EL (cell line): ENCODE results near the gene EFCAB11.
"Not testable (repeated sequence)": the region's sequence is repeated elsewhere in the genome, so short reads cannot be mapped to it uniquely, and the experiment has no call there.

Experiments used
- DNase-seq: peaks from one replicate; pipeline ENCODE4 v3.0.0-alpha.2; 2016

The EFCAB11 gene

DNA sequence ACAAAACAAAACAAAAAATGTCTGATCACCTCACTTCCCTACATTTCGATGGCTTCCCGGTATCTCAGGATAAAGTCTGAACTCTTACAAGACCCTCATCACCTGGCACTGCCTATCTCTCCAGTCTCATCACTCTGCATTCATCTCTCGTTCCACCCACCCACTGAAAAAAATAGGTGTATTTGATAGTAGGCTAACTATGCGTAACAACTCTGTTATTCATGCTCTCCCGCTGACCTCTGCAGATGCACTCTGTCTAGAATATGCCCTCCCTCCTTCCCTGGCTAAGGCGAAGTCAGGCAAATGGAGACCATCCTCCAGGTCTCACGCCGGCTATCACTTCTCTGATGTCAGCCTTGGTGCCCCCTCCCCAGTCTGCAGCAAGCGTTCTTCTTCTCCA, 44.9 kb downstream of the EFCAB11 start:
- no peak for DNase-seq

DNA sequence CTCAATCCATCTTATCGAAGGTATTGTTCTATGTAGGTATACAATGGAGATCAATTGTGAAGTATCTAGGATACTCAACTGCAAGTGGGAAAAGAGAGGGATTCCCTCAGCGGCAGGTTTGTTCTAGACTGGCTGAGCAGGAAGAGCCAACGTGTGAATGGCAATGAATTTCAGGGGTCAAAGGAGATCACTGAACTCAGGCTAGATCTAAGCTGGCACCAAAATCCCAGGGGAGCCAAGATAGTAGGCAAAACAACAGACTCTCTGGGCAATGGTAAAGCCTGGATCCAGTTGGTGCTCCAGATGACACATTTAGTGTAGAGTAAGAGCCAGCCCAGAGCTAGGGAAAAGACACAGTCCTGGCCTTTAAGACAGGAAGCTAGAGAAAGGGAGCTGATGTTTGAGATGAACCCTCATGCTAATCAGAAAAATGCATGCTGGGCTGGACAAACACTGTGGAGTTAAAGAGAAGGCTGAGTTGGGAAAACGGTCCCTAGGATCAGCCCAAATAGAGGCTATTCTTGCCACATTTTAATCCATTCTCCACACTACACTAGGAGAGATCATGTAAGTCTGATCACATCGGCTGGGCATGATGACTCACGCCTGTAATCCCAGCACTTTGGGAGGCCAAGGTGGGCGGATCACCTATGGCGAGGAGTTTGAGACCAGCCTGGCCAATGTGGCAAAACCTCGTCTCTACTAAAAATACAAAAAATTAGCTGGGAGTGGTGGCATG, 45.6 kb downstream of the EFCAB11 start:
- no peak for DNase-seq

DNA sequence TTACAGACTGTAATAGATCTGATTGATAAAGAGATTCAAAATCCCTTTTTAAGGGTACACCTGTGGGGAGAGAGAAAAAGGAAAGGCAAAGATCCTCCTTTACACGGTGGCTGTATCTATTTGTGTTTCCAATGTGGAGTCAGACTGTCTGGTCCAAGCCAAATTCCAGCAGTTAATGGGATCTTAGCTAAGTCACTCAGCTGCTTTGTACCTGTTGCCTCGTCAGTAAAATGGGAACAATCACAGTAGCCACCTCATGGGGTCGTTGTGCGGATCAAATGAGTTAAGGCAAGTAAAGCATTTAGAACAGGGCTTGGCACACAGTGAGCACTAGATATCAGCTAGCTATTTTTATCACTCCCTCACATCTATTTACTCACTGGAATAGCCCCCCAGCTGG, 46.9 kb downstream of the EFCAB11 start:
- no peak for DNase-seq

DNA sequence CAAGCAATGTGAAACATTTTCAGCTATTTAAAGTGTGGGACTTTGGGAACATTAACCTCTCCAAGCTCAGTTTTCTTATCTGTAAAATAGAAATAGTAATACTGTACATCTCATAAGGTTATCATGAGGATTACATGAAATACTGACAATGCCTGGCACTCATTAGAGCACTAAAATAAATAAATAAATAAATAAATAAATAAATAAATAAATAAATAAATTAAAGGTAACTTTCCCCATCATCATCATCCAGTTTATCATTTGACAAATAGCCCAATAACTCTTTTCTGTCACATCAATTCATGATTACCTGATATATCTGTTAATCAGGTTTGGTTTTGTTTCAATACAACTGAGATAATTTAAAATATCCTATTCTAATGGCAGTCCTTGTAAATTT, 48.5 kb downstream of the EFCAB11 start:
- DNase-seq, result no peak

DNA sequence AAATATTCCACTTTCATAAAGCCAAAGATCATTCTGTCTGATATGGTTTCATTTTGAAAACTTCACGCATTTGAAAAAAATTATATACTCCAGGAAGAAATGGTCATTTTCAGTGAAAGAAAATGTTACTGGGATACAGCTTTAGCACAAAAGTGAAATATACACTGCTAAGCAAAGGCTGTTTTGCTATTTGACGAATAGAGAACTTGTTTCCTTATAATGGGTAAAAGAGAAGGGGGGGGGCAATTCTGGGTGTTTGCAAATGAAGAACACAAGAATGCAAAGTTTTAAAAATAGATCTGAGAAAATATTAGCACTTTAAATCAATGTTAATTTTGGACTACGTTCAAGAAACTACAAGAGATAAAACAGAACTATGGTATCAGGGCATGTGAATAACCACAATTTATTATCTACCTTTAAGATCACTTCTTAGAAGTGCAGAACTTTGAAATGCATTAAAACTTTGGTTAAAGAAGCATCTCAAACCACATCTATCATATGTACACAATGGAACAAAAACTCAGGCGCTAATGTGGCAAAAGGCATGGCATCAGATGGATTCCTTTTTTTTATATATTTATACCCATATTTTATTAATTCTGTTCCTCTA, 51.1 kb downstream of the EFCAB11 start:
- no peak for DNase-seq

DNA sequence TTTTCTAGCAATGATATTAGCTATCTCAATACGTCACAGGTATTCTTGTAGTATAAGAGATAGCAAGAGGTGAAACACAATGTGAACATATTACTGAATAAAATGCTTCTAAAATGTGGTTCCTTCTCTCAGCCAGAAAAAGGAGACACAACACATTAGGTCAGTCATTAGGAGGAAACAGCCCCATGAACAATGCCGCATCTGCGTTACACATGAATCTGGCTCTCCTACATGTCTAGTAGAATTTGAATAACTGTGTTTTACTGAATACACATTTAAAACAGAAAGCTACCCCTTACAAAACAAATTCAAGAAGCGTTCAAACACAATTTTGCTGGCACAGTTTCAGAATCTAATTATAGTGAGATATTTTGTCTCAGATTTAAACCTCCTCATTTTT, 51.6 kb downstream of the EFCAB11 start:
- DNase-seq, result no peak

DNA sequence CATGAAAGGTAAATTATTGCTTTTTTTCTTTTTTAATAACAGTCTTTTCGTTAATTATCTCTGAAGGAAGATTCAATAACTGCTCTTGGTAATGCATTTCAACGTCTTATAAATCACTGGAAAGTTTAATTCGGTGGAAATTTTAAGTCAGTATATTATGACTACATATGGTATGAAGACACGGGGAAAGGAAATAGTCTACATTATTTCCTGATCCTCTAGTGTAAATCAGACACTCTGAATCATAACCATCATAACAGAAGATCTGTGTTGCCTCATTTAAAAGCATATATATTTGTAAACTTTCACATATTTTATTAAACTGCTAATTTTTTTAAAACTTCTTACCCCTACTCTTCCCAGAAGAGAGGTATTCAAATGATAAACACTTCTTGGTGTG, 53.7 kb downstream of the EFCAB11 start:
- no peak for DNase-seq

DNA sequence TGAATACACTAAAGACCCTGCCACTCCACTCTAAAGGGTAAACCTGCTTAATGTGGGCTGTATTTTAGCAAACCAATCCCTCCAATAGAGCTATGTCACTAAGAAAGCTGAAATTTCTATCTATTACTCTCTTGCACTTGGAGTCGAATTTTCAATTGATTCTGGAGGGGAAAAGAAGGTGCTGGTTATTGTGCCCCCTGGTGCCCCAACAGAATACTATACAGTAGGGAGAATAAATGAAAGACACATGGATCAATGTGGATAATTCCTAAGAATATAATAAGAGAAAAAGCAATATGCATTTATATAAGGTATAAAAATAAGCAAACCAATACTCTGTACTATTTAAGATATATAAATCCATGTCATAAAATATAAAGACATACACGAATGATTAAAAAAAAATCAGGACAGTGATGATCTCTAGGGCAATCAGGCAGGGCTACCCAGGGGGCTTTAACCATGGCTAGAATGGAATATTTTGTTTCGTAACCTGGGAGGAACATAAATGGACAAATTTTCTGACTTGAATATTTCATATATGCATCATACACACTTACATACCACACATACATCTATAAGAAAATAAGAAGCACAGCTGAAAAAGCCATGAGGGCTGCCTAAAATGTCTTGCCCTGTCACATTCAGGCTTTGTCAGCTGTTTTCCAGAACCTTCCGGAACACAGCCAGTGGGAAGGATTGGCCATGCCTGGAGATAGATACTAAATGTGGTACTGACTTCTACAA, 54.4 kb downstream of the EFCAB11 start:
- DNase-seq, result peak; percentile 41

DNA sequence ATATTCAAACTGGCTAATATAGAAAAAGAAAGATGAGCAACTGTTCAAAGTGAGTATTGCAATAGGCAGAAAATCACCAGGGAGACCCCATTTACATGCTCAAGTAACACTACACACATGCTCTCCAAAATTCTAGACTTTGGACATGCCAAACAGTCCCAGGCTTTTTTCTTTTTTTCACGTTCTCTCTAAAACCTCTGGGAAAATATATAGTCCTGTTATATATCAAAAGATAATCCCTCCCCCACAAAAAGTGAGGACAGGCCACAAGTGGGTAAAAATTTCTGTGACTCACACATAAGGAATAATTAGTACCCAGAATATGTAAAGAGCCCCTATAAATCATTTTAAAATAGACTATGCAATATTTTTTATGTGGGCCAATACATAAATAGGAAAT, 55.2 kb downstream of the EFCAB11 start:
- no peak for DNase-seq

DNA sequence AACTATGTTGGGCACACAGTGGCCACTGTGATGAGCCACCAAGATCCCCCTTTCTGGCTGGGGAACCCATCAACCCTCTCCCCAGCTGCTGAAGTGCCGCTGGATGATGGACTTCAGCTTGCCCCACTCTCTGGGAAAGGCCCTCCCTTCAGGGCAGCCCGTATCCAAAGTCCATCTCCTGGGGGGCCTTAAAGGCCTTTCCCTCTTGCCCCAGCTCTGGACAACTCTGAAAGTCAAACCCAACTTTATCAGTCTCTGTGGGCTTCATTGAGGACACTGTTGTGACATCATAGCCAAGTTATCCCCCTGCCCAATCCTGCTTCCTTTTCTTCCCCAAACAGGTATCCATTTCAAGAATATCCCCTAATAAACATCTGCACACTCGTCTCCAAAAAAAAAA, 61.1 kb downstream of the EFCAB11 start:
- DNase-seq, result not testable (repeated sequence)

DNA sequence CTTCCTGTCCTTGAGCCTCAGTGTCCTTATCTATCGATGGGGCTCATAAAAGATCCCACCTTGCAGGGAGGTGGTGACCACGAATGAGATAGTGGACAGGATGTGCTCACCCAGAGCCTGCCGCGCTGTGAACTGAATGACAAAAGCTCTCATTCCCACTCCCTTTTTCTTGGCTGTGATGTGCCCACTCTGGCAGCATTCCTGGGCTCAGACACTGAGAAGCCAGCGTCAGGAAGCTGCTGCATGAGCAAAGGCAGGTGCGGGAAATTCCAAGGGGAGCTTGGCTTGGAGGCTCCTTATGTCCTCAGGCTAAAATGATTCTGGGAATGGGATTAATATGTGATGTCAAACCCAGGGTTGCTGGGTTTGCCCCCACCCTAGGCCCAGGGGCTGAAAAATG, 61.6 kb downstream of the EFCAB11 start:
- DNase-seq, result no peak

DNA sequence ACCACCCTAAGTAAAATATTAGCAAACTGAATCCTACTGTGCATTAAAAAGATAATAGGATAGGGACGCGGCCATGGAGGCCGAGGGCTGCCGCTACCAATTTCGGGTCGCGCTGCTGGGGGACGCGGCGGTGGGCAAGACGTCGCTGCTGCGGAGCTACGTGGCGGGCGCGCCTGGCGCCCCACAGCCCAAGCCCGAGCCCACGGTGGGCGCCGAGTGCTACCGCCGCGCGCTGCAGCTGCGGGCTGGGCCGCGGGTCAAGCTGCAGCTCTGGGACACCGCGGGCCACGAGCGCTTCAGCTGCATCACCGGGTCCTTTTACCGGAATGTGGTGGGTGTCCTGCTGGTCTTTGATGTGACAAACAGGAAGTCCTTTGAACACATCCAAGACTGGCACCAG, 62.8 kb downstream of the EFCAB11 start:
- DNase-seq, result not testable (repeated sequence)

DNA sequence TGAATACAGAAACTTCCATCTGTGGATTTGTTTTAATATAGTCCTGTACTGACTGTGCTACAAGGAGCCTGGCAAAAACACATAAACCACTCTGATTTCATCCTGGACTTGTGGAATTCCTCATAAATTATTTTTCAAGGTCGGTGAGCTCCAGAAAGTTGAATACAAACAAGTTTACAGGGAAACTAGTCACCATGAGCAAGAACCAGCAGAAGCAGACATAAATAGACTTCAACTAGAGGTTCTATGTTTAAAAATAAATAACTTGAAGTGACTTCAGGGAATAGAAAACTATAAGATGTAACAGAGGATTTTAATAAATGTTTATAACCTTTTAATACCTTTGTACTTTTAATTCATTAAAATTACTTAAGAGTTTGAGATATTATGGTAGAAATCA, 63.5 kb downstream of the EFCAB11 start:
- DNase-seq, result no peak

DNA sequence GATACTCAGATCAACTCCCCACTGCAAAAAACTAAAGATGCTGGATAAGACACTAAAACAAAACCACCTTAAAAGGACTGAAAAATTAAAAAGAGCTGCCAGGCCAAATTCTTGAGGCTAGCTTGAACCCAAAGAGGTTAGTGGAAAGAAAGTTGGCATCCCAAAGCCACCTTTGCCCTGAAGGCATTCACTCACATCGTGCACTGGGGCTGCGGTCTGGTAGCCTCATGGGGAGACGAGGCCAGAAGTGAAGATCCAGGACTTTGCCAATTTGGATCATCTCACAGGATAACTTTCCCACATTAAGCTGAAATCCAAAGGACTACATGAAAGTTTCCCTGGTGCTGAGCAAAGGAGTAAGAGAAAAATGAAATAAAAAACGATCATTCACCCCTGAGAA, 63.9 kb downstream of the EFCAB11 start:
- DNase-seq, result no peak

DNA sequence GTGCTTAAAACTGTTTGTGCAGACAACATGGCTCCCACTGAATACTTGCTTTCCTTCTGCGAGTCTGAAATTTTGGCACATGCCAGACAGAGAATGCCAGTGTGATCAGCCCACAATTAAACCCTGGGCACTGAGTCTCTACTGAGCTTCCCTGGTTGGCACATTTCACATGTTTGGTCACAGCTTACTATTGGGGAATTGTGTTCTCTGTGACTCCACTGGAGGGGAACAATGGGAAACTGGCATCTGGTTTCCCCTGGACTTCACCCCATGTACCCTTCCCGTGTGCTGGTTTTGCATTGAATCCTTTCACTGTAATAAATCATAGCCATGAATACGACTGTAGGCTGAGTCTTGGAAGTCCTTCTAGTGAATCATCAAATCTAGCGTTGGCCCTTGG, 64.9 kb downstream of the EFCAB11 start:
- DNase-seq, result no peak

DNA sequence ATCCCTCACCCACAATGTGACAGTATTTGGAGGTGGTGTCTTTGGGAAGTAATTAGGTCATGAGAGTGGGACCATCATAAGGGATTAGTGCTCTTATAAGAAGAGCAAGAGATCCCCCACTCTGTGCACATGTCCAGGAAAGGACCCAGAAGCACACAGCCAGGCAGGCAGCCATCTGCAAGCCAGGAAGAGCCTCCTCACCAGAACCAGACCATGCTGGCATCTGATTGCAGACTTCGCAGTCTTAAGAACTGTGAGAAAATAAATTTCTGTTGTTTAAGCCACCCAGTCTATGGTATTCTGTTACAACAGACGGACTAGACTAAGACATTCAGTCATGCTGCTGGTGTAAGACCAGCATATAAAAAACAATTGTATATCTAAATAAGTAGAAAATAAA, 69.8 kb downstream of the EFCAB11 start:
- no peak for DNase-seq

DNA sequence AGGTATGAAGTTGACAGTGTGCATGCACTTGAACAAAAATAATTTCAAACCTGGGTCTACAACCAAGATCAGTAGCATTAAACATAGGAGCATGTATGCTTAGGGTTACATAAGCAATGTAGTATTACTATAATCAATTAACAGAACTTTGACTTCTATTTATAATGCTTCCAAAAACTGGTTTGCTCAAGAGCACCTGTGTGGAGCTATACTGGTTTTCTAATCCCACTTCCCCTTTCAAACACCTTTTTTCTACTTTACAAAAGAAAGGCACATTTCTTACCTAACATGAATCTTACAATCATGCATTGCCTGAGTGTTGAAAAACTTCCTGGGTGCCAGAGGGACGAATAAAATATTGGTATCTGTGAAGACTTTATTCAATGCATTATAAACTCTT, 72.7 kb downstream of the EFCAB11 start:
- no peak for DNase-seq

DNA sequence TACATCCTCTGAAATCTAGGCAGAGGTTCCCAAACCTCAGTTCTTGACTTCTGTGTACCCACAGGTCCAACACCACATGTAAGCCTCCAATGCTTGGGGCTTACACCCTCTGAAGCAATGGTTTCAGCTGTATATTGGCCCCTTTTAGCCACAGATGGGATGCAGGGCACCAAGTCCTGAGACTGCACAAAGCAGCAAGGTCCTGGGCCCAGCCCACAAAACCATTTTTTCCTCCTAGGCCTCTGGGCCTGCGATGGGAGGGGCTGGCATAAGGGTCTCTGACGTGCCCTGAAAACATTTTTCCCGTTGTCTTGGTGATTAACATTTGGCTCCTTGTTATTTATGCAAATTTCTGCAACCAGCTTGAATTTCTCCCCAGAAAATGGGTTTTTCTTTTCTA, 80.4 kb downstream of the EFCAB11 start:
- DNase-seq, result not testable (repeated sequence)

DNA sequence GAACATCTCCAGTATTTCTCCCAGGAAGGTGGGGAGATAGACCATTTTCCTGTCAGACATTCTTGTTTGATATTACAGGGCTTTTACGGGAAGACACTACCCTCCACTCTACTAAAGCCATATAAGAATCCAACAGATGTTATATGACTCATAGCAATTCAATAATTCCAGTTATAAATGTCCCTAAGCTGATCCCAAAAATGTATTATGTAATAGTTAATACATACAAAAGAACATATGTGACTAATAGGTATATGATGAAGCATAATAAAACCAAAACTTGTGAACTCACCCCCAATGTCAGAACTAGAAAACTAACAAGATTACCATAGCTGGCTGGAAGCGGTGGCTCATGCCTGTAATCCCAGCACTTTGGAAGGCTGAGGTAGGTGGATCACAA, 84.2 kb downstream of the EFCAB11 start:
- DNase-seq, result peak; percentile 10

DNA sequence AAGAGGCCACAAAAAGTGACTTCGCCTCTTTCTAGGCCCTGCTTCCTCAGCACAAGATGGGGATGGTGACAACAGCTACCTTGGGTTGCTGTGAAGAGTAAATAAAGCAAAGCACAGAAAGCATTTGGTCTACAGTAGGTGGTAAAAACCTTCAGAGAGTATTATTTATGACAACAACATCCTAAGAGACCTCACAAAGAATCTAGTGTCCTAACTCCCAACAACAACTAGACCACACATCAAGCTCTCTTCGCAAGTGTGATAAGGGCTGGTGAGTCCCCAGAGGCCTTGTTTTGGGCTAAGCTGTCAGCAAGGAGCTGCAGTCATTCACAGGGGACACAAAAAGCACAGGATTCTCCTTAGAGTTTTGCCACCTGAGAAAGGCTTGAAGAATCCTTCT, 84.9 kb downstream of the EFCAB11 start:
- no peak for DNase-seq

DNA sequence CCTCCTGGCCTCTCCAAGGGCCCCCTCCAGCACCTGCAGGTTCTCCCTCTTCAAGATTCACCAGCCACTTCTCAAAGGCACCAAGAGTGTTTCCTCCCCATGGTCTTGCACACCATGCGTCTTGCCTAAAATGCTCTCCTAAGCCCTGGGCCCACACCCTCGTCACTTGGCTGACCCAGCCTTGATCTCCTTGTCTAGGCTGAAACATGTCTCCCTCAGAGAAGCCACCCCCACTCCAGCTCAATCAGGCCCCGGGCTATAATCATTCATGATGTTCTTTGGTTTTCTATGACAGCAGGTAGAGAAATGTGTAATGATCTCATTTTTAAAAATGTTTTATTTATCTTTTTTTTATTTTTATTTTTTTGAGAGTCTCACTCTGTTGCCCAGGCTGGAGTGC, 88.1 kb downstream of the EFCAB11 start:
- no peak for DNase-seq

DNA sequence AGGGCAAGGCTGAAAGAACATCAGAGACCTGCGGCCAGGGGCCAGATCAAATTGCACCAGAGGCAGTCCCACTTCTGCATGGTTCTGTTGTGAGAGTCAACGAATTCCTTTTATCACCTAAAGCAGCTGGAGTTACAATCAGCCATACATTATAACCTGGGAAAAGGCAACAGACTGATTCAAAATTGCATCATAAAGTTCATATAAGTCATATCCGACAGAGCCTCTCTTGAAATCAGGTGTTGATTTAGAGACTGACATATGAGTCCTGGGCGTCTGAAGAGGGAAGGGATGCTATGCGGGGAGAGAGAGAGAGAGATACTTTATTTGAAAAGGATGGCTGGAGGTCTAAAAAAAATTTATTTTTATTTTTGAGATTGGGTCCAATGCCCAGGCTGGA, 89.4 kb downstream of the EFCAB11 start:
- no peak for DNase-seq

DNA sequence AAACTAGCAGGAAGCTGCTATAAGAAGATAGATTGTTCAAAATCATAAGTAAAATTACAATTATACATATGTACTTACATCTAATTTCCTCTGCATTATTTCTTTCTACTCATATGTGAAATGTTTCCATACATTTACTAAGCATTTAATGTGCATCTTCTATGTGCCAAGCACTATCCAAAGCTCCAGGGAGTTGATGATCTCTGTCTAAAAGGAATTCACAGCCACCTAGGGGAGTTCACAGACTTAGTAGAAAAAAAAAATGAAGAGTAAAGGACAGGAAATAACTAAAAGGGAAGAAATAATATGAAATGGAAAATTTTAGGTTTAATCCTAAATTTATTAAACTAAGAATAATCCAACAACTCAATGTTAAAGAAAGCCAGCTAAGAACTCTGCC, 91.7 kb downstream of the EFCAB11 start:
- DNase-seq, result no peak

DNA sequence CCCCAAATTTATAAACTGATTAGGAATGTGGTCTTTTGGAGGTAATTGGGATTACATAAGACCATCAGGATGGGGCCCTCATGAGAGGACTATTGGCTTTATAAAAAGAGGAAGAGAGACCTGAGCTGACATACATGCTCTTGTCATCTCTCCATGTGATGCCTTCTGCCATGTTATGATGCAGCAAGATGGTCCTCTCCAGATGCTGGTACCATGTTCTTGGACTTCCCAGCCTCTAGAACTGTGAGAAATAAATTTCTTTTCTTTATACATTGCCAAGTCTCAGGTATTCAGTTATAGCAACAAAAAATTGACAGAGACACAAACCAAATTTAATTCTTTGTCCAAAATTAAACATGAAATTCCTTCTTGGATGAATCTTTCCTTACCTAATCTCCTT, 92.9 kb downstream of the EFCAB11 start:
- DNase-seq, result no peak
